ENCODE data around the gene DUSP15. TPM values are rescaled to one million over a fixed set of nuclear protein-coding genes. Genes with fewer than 3 reads are reported as not detected.

The DUSP15 gene
- total and polyA plus RNA-seq, 9 of the 15 experiments (the other 6 are each of a cell fraction or from before 2014, with no cell fraction given): 0.34 TPM; not detected in 8

GRCh38 chr20:31813611-31814010 lies 56.7 kb downstream of the DUSP15 start:
- Histone ChIP-seq H3K4me2 (ENCODE audit: insufficient read depth, low read length) (no peak overlapping the region), H3K4me3 (no peak overlapping the region), H3K27me3 (ENCODE audit: control insufficient read depth in 2 of 2, insufficient read depth in 2 of 2, low read length in 2 of 2) (no peaks in the 10 kb centered on the region), H3K79me2 (ENCODE audit: control insufficient read depth, insufficient read depth, low read length) (no peaks in the 10 kb centered on the region), H3K27ac (ENCODE audit: extremely low read depth, low read depth, low read length) (no peak overlapping the region), H3K9me3 (replicated peaks; ENCODE audit: control insufficient read depth, insufficient read depth, low read depth, low read length) (no peaks in the 10 kb centered on the region), H3K9me1 (ENCODE audit: control insufficient read depth, insufficient read depth, low read length) (peaks cover 5% of the 10 kb centered on the region), H3K4me1 (replicated peaks in 1 of 2; ENCODE audit: control insufficient read depth in 2 of 2, insufficient read depth in 2 of 2, low read length in 2 of 2) (peaks cover 8 to 16% of the 10 kb centered on the region in 2 experiments), H3K9ac (ENCODE audit: insufficient read depth in 1 of 2, low read depth in 2 of 2, low read length in 2 of 2) (no peak overlapping the region), H3K36me3 (ENCODE audit: control insufficient read depth, insufficient read depth, low read length) (peaks cover 2% of the 10 kb centered on the region; the same call in 2 of the 3 replicates), H2AFZ (ENCODE audit: low read depth, low read length) (no peak overlapping the region), H4K20me1 (replicated peaks; ENCODE audit: control insufficient read depth, insufficient read depth, low read length) (peaks cover 6% of the 10 kb centered on the region)
- no peak for DNase-seq (ENCODE audit: extremely low read depth in 1 of 4, low spot score in 3 of 4)
- POLR2A ChIA-PET: interaction anchor here (0.9 kb wide), 1 partner anchor 10 kb away, joined by 4 read pairs; no protein-coding TSS in a partner anchor
- BruUV-seq (replicated peaks): no TSS peak
- FAIRE-seq: no peak
- ATAC-seq: no peak
- in situ Hi-C loops (cut with MboI): no loop called here
- intact Hi-C loops (cut with micrococcal nuclease): no loop called here
- CTCF ChIA-PET (ENCODE audit: low intra/inter-chr PET ratio): no interaction called here
- no peak for TF ChIP-seq OTX1 (CRISPR knock-in tag; IDR thresholded peaks at IDR 0.05)
- TF ChIP-seq ZNF280B (CRISPR knock-in tag; IDR thresholded peaks at IDR 0.05): no peak
- TF ChIP-seq CBFA2T2 (conservative IDR thresholded peaks at IDR 0.05): no peak
- TF ChIP-seq SAP30 (IDR thresholded peaks at IDR 0.05; ENCODE audit: borderline replicate concordance, insufficient read depth, low read depth, low read length, poor library complexity, severe bottlenecking): no peak
- TF ChIP-seq, protein P1, sequence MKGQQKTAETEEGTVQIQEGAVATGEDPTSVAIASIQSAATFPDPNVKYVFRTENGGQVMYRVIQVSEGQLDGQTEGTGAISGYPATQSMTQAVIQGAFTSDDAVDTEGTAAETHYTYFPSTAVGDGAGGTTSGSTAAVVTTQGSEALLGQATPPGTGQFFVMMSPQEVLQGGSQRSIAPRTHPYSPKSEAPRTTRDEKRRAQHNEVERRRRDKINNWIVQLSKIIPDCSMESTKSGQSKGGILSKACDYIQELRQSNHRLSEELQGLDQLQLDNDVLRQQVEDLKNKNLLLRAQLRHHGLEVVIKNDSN (CRISPR knock-in tag; IDR thresholded peaks at IDR 0.05): no peak
- TF ChIP-seq ZBED1 (IDR thresholded peaks at IDR 0.05): no peak
- TF ChIP-seq YY1 (IDR thresholded peaks at IDR 0.05; ENCODE audit: borderline replicate concordance in 1 of 3, control insufficient read depth in 1 of 3, extremely low read depth in 1 of 3, insufficient read depth in 3 of 3, insufficient read length in 1 of 3, insufficient replicate concordance in 2 of 3, low read depth in 1 of 3, low read length in 2 of 3): no peak
- no peak for TF ChIP-seq MNT (conservative IDR thresholded peaks at IDR 0.05)
- no peak for TF ChIP-seq KLF16 (IDR thresholded peaks at IDR 0.05)
